ENCODE measurements around the gene SRP72.

- TF ChIP-seq CTCF (IDR thresholded peaks at IDR 0.05 in 2 of 3, conservative IDR thresholded peaks at IDR 0.05 in 1 of 3; ENCODE audit: borderline replicate concordance in 1 of 3, insufficient read depth in 1 of 3, low read depth in 2 of 3, low read length in 2 of 3), result no peak
- TF ChIP-seq CEBPB (IDR thresholded peaks at IDR 0.05; ENCODE audit: low read depth), result no peak
- TF ChIP-seq POLR2AphosphoS5 (IDR thresholded peaks at IDR 0.05; ENCODE audit: low read depth, low read length), result no peak
Measured at GRCh38 chr4:56427179-56427578, 40.2 kb upstream of the SRP72 start.
